HG02588 (cell line): ENCODE data around the gene KIF21B.

ENCODE experiments used
- ATAC-seq: cut with Tn5 transposase; IDR thresholded peaks from one replicate; pipeline ENCODE4 v1.9.1; 2021; ENCODE audit warnings: mild to moderate bottlenecking, moderate library complexity; ENCODE audit not compliant: unreplicated experiment

Gene KIF21B

DNA sequence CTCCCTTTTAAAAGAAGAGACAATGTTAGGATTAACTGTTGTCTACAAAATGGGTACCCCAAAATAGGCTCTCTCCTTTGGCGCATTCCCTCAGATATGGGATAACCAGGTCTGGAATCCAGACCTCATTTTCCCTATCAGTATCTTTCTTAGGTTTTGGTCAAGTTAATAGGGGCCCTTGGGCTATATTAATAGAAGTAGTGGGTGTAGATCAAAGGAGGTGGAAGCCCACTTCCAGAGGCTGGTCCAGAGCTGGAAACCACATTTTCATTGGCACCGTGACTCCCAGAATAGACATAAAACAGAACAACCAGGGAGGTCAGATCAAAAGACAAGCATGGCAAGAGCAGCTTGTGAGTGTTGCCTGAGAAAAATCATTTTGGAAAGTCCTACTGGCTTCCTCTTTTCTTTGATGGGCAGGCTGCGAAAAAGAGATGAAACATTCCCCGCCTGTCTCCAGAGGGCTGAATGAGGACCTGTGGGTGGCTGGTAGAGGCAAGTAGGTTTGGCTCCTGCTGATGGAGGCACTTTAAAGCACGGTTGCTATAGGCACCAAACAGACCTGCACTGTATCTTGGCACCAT, 25.8 kb upstream of the KIF21B start:
- ATAC-seq: no peak

DNA sequence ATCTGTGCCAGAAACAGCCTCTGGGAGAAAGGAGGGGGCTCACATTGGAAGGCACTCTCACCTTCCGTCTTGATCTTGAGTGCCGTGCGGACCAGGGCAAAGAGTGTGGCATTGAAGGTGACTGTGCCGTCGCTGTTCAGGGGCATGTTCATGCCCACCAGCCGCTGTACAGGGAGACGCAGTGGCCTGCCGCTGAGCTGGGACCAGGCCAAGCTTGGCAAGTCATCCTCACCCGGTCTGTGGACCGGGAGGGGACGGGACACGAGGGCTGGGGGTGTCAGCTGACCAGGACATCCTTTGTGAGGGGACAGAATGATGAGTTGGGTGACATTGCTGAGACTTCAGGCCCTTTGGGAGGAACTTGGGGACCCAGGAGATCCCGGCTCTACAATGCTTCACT, 25.0 kb upstream of the KIF21B start:
- ATAC-seq: no peak

DNA sequence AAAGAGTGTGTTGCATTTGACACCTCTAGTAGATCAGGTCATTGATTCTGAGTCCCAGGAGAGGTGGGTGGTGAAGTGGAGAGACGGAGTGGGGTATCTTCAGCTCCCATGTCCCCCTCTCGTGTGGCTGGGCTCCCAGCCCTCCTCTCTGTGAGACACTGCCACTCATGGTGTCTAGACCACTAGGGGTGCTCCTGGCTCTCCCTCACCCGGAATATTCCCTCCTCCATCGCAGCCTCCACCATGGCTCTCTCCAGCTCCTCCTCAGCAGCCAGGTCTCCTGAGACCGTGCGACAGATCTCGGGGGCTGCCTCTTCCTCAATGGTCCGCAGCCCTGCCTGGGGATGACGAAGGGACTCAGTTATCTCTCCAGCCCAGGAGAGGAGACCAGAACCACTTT, 20.6 kb upstream of the KIF21B start:
- ATAC-seq: no peak

DNA sequence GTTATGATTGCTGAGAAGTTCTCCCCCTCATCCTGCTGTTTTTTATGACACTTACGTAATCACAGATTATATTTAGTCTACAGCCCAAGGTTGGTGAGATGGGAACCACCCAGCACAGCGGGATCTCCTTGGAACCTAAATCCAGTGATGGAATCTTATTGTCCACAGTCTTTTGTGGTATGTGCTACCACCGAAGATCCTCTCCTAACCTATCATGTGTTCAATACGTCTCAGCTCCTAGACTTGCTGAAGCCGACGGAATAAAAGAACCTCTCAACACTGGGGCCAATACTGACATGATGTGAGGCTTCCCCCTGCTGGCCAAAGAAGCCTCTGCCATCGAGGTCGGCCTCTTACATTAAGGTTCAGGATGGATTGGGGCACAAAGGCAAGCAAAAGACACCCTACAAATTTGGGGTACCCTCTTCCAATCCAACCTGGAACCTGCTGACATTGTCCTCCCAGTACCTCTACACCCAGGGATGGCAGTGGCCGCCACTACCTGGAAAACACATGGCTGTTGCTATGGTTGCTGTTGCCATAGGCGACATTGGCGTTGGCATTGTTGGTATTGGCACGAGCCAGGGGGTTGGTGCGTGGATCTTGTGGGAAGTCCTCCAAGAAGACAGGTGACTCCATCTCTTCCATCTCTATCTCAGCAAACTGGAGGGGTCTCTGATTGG, 19.4 kb upstream of the KIF21B start:
- ATAC-seq: no peak

DNA sequence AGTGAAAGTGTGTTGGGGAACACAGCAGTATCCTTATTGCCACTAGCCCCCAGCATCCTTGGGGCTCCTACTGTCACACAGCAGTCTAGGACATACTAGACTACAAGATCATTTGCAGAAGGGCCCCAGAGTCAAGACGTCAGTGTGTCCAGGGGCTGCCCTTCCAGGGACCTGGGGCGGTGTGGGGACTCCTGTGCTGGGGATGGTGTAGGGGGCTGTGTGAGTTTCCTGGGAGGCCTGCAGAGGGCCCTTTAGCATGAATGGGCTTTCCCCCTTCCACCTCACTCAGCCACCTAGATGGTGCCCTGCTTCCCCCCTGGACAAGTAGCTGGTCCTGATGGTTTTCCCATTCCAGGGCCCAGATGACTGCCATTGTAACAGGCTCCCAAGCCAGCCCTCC, 17.5 kb upstream of the KIF21B start:
- ATAC-seq: no peak

DNA sequence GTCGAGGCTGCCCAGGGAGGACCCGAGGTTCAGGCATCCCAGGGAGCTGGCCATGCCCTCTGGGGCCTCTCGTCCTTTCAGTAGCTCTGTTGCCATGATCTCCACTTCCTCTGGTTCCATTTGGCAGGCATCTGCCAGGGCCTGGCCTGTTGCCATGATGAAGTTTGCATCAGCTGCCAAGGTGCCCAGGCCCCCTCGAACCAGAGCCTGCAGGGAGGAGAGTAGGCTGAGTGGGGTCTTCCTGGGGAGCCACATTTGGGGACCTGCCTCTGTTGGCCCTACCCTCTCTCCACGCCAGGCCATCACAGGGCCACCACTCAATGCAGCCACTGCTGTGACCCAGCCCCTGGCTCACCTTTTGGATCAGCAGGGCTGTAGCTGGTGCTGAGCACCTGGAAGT, 16.4 kb upstream of the KIF21B start:
- ATAC-seq: no peak

DNA sequence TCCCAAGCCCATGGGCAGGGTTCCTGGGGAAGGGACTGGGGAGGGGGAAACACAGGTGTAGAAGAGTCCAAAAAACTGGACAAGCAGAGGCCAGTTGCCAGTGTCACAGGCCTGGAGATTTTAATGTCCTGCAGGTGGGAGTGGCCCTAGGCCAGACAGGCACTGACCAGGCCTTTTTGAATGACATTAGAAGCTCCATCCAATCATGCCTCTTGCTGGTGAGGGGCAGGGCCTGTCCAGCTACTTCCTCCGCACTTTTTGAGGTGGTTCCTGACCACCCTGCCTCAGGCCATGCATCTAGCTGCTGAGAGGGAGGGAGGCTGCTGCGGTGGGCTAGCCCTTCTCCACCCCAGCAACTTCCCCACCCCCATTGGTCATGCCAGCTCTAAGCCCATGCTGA, 15.9 kb upstream of the KIF21B start:
- ATAC-seq: no peak

DNA sequence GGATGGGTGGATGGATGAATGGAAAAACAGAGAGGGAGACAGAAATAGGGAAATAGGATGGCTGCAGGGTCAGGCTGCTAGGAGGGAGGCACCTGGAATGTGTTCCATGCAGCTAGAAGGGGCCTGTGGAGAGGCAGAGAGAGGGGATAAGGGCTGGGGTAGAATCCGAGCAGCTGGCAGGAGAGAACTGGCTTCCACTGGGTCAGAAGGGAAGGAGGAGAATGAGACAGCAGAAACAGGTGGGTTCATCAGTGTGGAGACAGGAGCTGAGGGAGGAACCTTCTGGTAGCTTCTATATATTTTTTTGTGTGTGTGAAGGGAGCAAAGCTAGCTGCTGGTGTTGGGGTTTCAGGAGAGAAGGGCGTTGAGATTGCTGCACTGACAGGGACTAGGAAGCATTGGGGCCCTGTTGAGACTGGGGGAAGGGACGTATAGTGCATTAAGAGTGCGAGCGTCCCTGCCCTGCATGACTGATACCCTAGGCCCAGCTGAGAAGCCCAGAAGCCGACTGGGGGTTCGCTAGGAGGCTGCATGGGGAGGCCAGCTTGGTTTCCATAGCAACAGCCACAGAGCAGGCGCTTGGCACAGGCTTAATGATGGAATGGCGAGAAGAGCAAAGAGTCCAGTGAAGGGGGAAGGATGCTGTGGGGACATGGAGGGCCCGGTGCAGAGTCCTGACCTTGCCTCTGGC, 14.8 kb upstream of the KIF21B start:
- no peak for ATAC-seq

DNA sequence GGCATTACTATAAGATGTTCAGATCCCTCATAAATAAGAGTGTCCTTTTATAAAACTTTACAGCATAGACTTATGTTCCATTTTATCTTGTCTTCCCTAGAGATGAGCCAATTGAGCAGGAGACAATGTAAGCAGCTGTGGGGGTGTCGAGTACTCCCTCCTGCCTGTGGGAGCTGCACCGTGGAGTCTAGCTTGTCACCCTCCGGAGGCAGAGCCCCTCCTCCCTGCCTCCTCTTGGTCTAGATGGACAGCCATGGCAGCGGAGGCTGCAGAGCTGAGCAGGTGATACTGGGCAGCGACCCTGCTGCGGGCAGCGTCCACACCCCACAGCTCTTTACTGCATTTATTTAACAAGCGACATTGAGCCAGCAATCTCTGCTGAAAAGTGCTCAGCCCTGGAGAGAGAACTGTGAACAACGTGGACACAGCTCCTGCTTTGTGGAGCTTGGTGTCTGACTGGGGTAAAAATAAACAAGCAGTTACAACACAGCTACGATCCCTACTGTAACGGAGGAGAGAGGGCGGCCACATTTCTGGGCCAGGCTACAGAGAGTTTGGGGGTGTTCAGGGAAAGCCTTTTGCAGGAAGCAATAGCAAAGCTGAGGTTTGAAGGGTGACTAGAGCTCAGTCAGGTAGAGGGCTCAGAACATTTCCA, 12.8 kb upstream of the KIF21B start:
- no peak for ATAC-seq

DNA sequence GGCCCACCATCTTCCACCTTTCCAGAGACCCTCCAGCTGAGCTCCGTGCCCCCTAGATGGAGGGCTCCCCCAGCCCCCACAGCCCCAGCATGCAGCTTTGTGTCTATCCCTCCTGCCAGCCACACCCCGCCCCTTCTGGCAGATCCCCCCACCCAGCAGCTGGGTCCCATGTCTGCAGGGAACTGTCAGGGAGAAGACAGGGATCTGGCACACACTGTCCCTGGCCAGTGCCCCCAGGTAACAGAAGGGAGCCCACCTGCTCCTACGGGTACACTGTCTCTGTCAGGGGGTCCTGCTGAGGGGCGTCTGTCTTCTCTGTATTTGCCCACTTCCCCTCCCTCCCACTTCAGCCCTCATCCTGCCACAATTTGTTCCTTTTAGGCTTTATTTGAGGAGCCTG, 11.2 kb upstream of the KIF21B start:
- no peak for ATAC-seq

DNA sequence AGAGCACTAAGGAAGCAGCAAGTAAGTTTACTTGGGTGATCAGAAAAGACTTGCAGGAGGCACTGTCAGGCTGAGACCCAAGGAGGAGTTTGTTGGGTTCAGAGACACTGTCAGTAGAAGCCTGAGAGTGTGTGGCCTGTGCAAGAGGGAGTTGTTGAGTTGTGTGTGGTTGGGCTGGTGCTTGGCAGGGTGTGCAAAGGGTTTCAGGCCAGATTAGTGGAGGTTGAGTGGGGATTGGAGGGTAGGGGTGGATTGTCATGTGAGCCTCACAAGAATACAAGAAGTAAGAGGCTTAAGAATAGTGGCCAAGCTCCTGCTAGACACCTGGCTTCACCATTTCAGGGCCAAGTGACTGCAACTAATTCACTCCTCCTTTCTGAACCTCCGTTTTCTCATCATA, 8.9 kb upstream of the KIF21B start:
- no peak for ATAC-seq

DNA sequence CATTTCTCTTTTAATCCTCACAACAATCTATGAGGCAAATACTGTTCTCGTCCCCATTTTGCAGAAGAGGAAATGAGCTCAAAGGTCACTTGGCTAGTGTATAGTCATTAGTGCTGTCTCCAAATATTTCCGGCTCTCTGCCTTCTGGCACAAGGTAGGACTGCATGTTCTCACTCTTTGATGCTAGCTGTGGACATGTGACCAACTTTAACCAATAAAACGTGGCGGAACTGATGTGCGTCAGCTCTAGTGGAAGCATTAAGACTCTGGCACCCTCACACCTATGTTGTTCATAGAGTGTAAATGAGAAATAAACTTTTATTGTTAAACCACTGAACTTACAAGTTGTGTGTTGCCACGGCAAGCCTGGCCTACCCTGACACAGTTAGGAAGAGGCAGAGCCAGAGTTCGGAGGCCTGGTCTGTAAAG, 5.0 kb upstream of the KIF21B start:
- ATAC-seq: no peak

DNA sequence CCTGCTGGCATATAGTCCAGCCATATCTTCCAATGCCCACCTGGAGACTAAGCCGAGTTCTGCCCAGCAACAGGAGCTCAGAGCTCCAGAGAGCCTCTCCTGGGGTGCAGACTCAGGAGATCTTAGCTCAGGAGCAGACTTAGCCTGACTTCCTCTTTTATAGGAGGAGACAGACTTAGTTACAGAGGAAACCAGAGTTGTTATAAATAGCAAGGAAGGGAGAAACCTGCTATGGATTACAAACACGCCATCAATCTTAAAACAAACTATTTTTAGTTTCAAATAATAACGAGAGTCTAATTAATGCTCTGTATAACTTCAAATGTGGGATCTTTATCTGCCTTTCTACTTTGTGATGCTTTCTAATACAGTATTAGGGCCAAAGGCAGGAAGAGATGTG, 3.3 kb upstream of the KIF21B start:
- no peak for ATAC-seq

DNA sequence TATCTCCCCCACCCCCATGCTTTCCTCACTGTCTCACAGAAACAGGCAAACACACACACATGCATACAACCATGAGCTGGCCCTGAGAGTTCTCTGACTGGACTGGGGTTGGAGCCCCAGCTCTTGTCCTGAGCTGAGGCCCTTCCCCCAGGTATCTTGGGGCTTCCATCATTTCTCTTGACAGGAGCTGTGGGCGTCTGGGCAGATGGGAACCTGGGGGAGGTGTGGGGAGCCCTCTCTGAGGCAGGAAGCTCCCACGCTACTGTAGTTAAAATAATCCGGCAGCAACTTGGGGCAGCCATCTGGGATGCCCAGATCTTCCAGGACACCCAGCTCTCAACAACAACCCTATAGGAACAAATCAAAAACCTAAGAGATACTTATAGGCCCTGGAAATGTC, 2.7 kb upstream of the KIF21B start:
- ATAC-seq: no peak

DNA sequence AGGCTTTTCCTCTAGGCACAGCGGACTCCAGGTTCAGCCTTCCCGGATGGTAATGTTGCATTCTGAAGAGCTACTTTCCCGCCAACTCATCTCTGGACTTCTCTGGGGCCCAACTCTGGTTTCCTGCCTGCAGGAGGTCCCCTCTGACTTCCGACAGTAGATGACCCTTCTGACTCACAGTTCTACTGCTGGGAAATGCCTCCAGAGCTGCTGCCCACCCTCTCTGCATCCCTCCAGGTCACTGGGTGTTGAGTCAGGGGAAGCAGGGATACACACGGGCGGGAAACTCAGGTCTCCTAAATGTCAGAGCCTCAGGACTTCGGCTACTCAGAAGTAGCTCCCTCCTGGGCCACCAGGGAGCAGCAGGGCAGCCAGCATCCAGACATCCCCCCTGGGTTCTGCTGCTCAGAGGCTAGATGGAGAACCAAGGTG, 2.1 kb upstream of the KIF21B start:
- ATAC-seq: no peak

DNA sequence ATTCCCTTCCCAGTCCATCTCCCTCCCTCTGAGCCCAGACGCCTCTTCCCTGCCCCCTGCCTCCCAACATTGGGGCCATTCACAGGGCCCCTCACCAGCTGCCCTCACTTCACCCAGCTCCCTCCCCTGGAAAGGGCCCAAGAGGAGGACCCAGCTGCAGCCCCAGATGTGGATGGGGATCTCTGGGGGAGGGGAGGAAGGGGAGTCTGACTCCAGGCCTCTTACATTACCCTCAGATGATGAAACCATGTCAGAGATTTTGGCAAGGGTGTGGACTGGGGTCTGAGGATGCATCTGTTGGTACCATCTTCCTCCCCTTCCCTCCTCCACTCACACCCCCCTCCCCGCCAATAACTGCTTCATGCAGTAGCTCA, 1.1 kb upstream of the KIF21B start:
- no peak for ATAC-seq

DNA sequence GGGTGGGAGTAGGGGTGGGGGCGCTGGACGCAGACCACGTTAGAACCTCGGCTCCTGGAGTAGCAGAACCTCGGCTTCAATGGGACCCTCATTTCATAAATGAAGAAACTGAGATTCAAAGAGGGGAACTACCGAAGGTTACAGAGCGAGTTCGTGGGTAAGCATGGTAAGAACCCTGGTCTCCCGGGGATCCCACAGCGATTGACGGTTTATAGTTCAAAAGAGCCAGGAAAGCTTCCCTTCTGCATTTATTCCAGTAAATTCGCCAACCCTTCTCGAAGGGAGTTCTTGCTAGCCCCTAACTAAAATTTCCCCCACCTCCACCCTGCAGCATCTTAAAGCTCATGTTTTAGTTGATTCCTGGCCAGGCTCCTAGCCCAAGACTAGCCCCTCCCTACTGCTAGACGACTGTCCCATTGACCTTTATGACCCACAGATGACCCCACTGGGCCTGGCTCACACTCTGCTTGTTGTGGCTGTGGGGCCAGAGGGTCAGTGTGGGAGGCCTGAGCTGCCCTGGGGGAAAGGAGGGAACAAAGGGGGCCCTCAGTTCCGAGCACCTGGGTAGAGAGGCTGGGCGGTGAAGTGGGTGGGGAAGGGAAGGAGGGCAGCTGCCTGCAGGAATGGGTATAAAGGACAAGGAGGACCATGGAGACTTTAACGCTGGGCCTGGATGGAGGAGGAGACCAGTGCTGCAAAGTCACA, 558 bp upstream of the KIF21B start:
- ATAC-seq: no peak

DNA sequence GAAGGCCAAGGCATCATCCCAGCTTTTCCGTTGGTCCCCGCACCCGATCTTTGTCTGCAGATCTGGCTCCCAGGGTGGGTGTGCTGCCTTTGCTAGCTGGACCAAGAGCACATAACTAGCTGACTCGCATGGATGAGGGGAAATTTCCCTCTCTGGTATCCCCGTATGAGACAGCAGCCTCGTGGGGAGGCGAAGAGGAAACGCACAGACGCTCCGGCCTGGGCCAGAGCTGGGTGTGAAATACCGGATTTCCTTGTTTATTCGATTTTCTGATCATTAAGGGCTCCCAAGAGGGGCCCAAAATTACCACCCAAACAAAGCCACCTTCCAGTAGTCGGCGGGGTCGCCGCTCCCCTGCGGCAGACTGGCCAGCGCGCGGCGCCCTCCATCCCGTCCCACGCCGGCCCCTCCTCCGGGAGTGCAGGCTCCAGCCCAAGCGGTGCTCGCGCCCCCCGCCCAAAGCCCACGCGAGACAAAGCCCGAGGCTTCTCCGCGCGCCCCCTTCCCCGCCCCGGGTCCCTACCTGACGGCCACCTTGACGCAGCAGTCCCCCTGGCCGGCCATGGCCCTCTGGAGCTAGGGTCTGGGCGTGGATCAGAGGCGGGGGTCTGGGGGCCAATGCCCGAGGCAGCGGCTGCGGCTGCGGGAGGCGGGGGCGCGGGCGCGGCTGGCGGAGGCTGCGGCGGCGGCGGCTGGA, 546 bp downstream of the KIF21B start:
- ATAC-seq: no peak

DNA sequence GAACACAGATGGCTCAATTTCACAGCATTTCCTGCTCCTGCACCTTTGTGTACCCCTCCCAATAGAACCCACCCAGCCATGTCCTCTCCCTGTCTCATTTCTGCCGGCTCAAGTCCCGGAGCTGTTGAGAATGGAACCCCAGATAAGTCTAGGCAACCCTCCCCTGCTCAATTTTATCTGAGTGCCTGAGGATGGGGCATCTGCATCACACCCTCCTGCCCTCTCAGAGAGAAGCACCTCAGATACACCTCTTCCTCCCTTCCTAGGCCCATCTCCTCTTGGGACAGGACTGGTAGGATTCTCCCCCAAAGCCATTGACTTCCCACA, 1.1 kb downstream of the KIF21B start:
- ATAC-seq: no peak

DNA sequence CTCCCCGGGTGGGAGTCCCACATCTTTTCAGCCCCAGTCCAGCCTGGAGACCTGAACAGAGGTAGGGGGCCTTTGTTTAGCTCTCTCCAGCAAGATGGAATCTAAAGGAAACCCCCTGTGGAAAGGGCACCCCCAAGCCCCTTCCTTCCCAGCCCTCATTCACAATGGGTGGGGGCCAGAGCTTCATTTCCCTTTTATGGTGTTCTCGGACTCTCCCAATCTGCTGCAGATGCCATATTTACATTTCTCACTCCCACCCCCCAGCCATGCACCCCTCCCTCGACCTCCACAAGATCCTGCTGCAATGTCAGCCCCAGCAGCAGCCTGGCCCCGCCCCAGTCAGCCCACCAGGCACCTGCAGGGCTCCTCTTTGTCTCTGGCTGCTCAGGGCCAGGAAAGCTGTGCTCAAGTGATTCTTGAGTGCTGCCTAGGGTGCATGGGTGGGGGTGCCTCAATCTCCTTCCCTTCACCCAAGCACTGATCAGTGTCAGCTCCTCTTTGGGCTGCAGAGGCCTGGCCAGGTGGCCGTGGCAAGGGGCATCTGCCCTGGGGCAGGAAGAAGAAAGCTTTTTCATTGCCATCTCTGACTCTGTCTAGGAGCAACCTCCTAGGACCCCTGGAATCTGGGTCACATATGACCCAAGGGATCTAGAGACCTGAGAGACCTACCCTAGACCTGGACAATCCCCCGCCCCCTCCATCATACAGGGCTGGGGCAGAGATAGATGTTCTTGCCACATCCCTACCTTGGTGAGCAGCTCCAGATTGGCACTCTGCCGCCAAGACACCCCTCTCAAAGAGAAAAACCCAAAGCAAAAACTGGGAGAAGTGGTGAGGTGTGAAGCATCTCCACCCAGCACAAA, 1.7 kb downstream of the KIF21B start:
- no peak for ATAC-seq
